Raji (cell line): ENCODE data around the gene HLA-A.

Source experiments
- POLR2A ChIP-seq: IDR thresholded peaks from 2 replicates; pipeline ENCODE4 v1.6.1; 2011; ENCODE audit warnings: low read depth, low read length, control low read depth; ENCODE audit not compliant: insufficient read depth

HLA-A gene

GRCh38 chr6:29965873-29966601, 23.7 kb downstream of the HLA-A start:
- TF ChIP-seq POLR2A, result peak; percentile 86

- TF ChIP-seq POLR2A, result no peak
These were observed 25.2 kb downstream of the HLA-A start for GRCh38 chr6:29967379-29968010.

DNA sequence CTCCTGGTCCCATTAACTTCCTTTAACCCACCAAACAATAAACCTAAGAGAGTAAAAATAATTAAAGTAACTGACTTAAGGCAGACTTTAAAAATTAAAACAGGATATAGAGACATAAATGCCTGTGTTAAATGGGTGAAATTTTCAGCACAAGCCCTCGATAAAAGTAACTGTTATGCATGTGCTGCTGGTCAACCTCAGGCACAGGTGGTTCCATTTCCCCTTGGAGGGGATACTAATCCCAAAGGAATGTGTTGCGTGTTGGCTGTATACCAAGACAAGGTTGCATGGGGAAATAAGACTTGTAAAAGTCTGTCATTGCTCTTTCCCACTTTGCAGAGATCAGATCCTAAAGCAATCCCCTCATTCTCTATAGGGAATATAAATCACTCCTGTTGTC, 25.8 kb downstream of the HLA-A start:
- TF ChIP-seq POLR2A, result no peak

- TF ChIP-seq POLR2A, result no peak
These were observed 26.6 kb downstream of the HLA-A start for GRCh38 chr6:29968905-29969304.

DNA sequence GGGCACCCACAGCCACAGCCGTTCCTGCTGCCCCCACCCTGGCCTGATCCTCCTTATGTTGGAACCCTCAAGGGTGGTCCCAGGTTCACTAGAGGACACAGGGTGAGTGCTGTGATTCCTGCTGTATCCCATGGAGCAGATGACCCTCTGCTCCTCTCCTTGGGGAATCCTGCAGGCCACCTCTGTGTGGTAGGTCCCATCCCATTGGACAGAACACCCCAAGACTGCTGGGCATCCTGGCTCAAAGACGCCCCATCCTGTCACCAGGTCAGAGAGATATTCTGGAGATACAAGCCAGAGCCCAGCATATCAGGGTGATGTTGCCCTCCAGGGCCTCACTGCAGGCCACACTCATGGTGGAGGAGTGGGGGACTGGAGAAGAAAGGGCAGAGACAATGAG, 28.4 kb downstream of the HLA-A start:
- no peak for TF ChIP-seq POLR2A

GRCh38 chr6:29974901-29975560, 32.7 kb downstream of the HLA-A start:
- TF ChIP-seq POLR2A, result no peak

DNA sequence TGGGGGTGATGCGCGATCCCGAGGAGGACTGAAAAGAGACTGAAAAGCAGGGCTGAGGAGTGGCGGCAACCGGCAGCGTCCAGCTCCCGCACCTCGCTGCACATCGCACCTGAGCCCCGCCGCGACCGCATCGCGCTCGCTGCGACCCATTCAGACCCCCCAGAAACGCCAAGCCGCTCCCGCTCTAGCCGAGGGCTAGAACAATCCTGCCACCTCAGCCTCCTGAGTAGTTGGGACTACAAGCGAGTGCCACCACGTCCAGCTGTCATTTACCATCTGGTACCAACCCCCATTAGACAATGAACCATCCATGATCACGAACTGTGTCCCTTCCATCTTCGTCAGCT, 33.2 kb downstream of the HLA-A start:
- no peak for TF ChIP-seq POLR2A

DNA sequence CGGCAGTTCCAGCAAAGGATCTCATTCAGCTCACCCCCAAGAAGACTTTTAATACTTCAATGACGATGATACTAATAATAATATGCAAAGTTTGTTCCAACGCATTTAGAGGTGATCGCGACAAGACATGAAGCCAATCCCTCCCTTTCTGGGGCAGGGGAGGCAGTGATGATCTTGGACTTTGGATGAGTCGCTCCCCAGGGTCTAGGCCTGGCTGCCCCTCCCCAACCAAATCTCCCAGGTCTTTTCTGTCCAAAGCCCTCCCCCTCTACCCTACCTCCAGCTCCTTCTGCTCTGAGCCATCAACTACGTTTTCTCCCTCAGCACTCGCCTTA, 33.9 kb downstream of the HLA-A start:
- TF ChIP-seq POLR2A, result no peak

- no peak for TF ChIP-seq POLR2A
These were observed 34.5 kb downstream of the HLA-A start for GRCh38 chr6:29976588-29977424.

DNA sequence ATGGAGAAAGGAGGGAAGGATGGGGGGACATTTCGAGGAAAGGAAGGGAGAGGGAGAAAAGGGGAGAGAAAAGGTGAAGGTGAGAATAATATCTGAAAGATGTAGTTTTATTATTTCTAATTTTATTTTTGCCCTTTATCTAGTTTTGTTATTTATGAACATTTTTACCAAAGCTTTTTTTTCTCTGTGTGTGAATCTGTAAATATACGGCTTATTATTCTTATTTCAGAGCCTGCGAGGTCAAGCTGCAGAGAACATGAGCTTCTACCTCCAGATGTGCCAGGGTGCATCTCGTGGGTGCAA, 35.0 kb downstream of the HLA-A start:
- no peak for TF ChIP-seq POLR2A

- no peak for TF ChIP-seq POLR2A
These were observed 38.2 kb downstream of the HLA-A start for GRCh38 chr6:29980511-29980910.

- no peak for TF ChIP-seq POLR2A
These were observed 39.0 kb downstream of the HLA-A start for GRCh38 chr6:29981211-29981812.

DNA sequence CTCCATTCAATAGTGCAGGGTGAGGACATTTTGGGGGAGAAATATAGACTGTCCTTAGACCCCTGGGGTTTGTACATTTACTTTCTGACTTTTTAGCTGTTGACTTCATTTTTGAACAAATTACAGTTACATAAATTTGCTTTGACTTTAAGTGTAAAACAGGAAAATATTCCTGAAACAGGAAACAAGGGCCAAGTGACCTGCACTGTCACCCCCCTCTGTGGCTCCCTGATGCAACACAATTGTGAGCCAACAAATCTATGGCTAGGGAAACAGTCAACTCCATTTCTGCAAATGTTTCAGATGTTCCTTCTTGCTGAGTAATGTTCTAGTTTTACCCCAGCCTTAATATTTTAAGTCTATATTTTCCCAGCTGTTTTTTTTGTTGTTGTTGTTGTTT, 39.8 kb downstream of the HLA-A start:
- no peak for TF ChIP-seq POLR2A

DNA sequence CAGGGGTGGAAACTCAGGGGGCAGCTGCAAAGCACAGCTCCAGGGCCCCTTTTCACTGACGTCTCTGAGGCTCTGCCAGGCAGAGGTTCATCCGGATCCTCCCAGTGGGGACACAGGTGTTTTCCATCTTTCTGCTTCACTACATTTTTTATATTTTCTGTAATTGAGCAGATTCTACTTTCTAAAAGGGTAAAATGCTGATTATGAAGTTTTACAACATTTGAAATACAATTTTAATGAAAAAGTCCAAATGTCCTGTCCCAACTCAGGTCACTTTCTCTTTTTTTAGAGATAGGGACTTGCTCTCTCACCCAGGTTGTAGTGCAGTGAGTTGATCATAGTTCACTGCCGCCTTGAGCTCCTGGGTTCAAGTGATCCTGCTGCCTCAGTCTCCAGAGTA, 41.9 kb downstream of the HLA-A start:
- TF ChIP-seq POLR2A, result no peak

GRCh38 chr6:29984992-29985391, 42.7 kb downstream of the HLA-A start:
- TF ChIP-seq POLR2A, result no peak

DNA sequence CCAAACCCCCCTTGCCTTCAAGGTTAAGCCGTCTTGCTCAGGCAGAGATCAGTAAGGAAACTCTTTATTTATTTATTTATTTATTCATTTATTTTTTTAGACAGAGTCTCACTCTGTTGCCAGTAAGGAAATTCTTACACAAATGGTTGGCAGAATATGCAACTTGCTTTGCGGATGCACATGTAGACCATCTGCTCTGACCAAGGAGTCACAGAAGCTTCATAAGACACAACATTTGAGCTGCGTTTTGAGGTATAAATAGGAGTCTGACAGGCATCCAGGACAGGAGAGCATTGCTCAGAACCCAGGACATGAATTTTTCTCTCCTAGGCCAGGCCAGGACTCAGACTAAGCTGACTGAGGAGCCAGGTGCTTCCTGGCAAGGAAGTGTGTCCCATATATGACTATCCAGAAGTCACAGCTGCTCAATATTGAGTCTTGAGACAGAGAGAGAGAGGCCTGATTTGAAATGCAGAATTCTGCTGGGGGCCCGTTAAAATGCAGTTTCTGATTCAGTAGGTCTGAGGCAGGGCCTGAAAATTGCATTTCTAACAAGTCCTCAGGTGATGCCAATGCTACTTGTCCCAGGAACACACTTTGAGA, 43.9 kb downstream of the HLA-A start:
- no peak for TF ChIP-seq POLR2A

DNA sequence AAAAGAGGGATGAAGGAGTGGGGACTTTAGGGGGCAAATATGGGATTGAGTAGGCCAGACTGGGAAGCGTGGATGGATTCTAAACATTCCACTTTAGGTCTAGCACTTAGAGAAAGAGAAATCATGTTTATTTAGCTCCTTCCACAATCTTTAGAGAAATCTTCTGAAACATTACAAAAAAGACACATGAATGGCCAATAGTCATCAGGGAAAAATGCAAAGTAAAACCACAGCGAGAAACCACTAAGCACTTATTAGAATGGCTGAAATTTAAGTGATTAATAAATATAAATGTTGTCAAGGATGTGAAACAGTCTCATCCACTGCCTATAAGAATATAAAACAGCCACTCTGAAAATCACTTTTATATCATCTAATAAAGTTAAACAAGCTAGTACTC, 46.9 kb downstream of the HLA-A start:
- TF ChIP-seq POLR2A, result no peak
